IPS DF 4.7 (cell line): ENCODE data around the gene MAF.

Experiments used
- DNase-seq: peaks from one replicate; pipeline ENCODE4 v3.0.0-alpha.2; 2013; ENCODE audit warnings: low spot score; ENCODE audit errors: extremely low read depth

The MAF gene

GRCh38 chr16:79592186-79592585, 8.4 kb downstream of the MAF start:
- DNase-seq = no peak

- no peak for DNase-seq
These were observed 10.9 kb downstream of the MAF start for GRCh38 chr16:79589601-79590102.

- DNase-seq = no peak
These were observed 12.6 kb downstream of the MAF start for GRCh38 chr16:79587897-79588296.

DNA sequence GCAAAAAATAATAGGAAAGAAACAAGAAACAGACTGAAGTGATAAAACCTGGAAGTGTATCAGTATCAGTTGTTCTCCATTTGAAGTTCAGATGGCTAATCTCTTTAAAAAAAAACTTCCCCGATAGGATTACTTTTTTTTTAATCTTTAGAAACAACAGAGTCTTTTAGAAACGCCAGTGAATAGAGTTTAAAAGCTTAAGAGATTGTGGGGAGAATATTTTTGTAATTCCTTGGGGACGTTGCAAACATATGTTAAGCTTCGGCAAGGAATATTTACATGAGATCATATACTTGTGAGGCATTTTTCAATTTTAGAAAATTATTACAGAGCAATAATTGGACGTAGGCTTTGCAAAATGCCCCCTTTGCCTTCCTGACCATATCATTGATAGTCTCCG, 13.2 kb downstream of the MAF start:
- DNase-seq = no peak

DNA sequence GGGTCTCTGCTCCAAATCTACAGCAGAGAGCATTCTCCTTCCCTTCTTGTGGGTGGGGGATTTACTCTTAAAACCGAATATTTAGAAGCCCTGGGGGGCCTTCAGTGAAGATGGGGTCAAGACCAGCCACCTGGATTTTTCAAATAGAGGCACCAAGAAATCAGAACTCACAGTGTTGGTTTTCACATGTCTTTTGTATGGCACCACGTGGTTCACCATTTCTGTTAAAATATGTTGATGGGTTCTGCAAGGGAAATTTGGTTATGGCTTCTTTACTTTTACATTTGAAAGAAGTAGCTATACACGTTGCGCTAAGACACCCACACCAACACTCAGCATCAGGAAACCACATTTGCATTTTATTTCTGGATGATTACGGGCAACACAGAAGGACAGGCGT, 17.7 kb downstream of the MAF start:
- no peak for DNase-seq

- no peak for DNase-seq
These were observed 19.9 kb downstream of the MAF start for GRCh38 chr16:79580453-79581191.

DNA sequence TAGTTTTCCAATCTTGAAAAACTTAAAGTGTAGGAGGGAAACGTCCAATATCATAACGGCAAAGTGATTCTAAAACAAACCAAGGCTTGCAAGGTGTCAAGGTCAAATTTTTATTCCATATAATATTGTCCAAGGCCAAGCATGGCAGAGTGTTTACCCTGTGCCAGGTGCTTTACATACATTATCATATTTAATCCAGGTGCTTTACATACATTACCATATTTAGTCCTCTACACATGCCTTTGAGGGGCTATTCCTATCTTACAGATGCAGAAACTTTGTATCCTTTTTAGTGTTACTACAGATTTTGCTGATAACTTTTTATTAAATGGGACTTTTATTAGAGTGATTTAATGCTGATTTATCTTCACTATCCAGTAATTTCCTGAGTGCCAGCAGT, 23.9 kb downstream of the MAF start:
- DNase-seq = no peak

- no peak for DNase-seq
These were observed 26.7 kb downstream of the MAF start for GRCh38 chr16:79573884-79574283.

GRCh38 chr16:79573071-79573470, 27.5 kb downstream of the MAF start:
- DNase-seq = no peak

- no peak for DNase-seq
These were observed 28.5 kb downstream of the MAF start for GRCh38 chr16:79571903-79572535.

DNA sequence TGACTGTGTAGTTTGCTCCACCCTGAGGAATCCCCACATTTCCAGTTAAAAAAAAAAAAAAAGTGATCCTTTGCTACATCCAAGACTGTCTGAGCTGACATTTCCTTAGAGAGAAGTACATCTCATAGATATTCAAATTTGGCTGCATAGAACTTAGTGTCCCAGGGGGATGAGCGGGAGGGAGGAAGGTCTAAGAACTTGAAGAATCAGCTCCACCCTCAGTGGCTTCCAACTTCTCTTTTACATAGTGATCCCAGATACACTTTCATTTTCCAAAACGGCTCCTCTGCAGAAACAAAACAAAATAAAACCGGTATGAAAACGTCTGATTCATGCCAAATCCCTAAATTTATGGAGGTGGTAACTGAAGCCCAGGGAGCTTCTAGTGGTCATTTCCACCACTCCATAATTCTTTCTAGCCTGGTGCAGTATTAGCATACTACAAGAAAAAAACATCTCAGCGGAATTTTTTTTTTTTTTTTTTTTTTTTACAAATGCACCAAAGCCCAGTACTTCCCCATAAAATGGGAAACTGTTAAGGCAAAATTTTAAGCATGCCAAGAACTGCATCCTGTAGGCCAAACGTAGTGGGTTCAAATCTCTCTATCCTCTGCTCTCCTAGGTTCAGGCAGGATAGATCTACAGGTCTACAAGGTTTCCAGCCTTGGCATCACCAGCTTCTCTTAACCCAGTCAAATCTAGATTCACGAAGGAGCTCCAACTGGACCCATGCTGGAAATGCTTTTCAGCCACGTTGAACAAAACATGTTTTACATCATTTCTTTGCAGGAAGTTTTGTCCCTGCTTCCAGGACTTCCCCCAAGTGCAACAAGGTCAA, 29.3 kb downstream of the MAF start:
- no peak for DNase-seq

GRCh38 chr16:79564671-79565107, 35.8 kb downstream of the MAF start:
- DNase-seq = no peak

DNA sequence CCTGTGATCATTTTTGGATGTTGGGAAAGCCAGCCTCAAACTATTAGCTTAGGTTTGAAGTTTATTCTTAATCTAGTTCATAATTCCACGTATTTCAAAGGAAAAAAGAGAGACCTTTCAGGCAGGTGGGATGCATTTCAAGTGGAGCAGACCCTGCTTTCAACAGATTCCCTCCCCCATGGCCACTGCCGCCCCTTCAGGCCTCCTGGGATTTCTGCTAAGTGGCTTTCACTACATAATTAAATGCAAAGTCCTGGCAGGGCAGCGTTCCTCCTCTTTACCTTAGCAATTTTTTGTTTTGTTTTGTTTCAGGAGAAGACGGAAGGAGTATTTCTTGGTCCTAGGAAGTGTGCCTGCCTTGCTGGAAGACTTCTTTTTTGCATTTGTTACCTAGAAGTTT, 36.6 kb downstream of the MAF start:
- no peak for DNase-seq

DNA sequence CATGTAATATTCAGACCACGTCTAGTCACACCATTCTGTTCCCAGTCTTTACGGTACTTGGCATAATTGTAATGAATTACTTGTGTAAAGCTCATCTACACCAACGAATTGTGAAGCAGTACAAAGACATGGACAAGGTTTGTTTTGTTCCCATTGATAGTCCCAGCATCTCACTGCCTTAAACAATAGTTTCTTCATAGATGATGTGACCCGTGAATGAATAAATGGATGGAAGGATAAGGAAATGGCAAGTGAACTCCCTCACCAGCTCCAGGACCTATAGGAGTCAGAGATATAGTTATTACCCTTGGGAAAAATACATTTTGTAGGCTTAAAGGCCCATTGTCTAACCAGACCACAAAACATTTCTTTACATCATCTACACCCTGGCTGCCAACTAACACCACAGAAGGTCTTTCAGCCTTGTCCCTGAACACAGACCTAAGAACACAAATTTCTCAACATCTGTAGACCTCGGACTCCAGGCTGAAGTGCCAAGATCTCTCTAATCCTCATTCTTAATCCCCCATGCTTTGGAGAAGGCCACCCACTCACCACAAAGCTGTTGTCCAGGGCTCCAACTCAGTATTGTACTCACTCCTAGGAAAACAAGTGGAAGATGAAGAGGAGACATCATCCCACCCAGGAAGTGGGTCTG, 38.2 kb downstream of the MAF start:
- DNase-seq = no peak

DNA sequence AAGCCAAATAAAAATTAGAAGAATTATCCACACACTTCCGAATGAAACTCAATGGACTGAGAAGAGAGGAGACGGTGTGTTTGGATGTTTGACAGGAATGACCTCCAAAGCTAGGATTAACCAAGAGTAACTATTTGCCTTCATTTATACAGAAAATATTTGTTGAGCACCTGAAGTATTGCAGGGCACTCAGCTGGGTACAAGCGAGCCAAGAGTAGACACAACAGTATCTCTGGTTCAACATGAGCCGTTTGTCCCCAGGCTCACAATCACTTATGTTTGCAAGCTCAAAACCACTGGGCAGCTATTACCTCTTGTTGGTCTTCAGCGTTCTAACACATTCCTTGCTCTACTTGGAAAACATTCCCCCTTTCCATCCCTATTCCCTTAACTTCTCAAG, 38.8 kb downstream of the MAF start:
- DNase-seq = no peak

- no peak for DNase-seq
These were observed 39.6 kb downstream of the MAF start for GRCh38 chr16:79560923-79561322.

- no peak for DNase-seq
These were observed 40.2 kb downstream of the MAF start for GRCh38 chr16:79560318-79560717.

GRCh38 chr16:79559532-79559931, 41.0 kb downstream of the MAF start:
- DNase-seq = no peak

GRCh38 chr16:79557421-79557820, 43.1 kb downstream of the MAF start:
- no peak for DNase-seq

- no peak for DNase-seq
These were observed 45.6 kb downstream of the MAF start for GRCh38 chr16:79554912-79555311.

GRCh38 chr16:79550373-79550772, 50.2 kb downstream of the MAF start:
- DNase-seq = no peak

GRCh38 chr16:79547085-79547484, 53.5 kb downstream of the MAF start:
- DNase-seq = no peak
